SK-N-SH (cell line): ENCODE measurements around the gene MICAL2. TPM values are rescaled to one million over a fixed set of nuclear protein-coding genes. Genes with fewer than 3 reads are reported as not detected.
A peak's percentile ranks its signal among the peaks of the same experiment; 100 is the strongest.

Experiments used
- CTCF ChIA-PET: fragments of 300-600, 350-600 bp; formaldehyde crosslinking; extraction: SDS; loops from one replicate; lab custom pipeline; 2021; lab: Yijun Ruan, JAX
- POLR2A ChIA-PET: fragments of 350-600 bp; sonication (Branson Sonifier 250); formaldehyde crosslinking; extraction: SDS; loops from one replicate; lab custom pipeline; 2020; ENCODE audit warnings: antibody characterized with exemption, inconsistent platforms; lab: Yijun Ruan, JAX
- DNase-seq: peaks from one replicate; pipeline ENCODE4 v3.0.0; 2012
- H2AFZ ChIP-seq: fragments of 200-600 bp; sonication (generic); 2 replicates; pipeline ENCODE4 v1.8.1; 2016; ENCODE audit warnings: antibody characterized with exemption, mild to moderate bottlenecking, low read depth
- H3F3A ChIP-seq: fragments of 200-600 bp; sonication (generic); replicated peaks from 2 replicates; pipeline ENCODE3; 2016; ENCODE audit warnings: antibody characterized with exemption, mild to moderate bottlenecking; ENCODE audit not compliant: insufficient read depth
- H3K27ac ChIP-seq, 2 experiments: fragments of 200-500 bp in 1 of 2; fragments of 200-600 bp in 1 of 2; sonication (Bioruptor generic) in 1 of 2; sonication (generic), shearing (Covaris generic) in 1 of 2; 2 replicates each; pipeline versions ENCODE4 v1.5.1 to v1.6.1; 2014 to 2016; ENCODE audit warnings: low read depth in 2 of 2, inconsistent platforms in 1 of 2, low read length in 1 of 2, mild to moderate bottlenecking in 1 of 2, mixed read lengths in 1 of 2
- H3K27me3 ChIP-seq: fragments of 200-600 bp; sonication (generic), shearing (Covaris generic); 2 replicates; pipeline ENCODE4 v1.6.1; 2016; ENCODE audit warnings: mixed run types; ENCODE audit not compliant: insufficient read depth
- H3K36me3 ChIP-seq, 2 experiments: fragments of 200-500 bp in 1 of 2; fragments of 200-600 bp in 1 of 2; sonication (Bioruptor generic) in 1 of 2; sonication (generic) in 1 of 2; replicated peaks in 1 of 2; 2 replicates each; pipeline versions ENCODE3 to v1.5.1; 2014 to 2016; ENCODE audit warnings: low read length in 1 of 2, mild to moderate bottlenecking in 1 of 2; ENCODE audit not compliant: insufficient read depth in 2 of 2, control insufficient read depth in 1 of 2
- H3K4me1 ChIP-seq, 2 experiments: fragments of 200-500 bp in 1 of 2; fragments of 200-600 bp in 1 of 2; sonication (Bioruptor generic) in 1 of 2; sonication (generic), shearing (Covaris generic) in 1 of 2; 2 replicates each; pipeline versions ENCODE4 v1.5.1 to v1.6.1; 2014 to 2016; ENCODE audit warnings: low read depth in 1 of 2, low read length in 1 of 2, mixed run types in 1 of 2; ENCODE audit not compliant: insufficient read depth in 2 of 2, control insufficient read depth in 1 of 2
- H3K4me2 ChIP-seq: fragments of 200-600 bp; sonication (generic), shearing (Covaris generic); 2 replicates; pipeline ENCODE4 v1.6.1; 2017; ENCODE audit warnings: mixed run types
- H3K4me3 ChIP-seq, 2 experiments: fragments of 200-500 bp in 1 of 2; fragments of 200-600 bp in 1 of 2; sonication (Bioruptor generic) in 1 of 2; sonication (generic), shearing (Covaris generic) in 1 of 2; 2 replicates each; pipeline versions ENCODE4 v1.5.1 to v1.8.1; 2014 to 2016; ENCODE audit warnings: low read depth in 2 of 2, inconsistent platforms in 1 of 2, low read length in 1 of 2, mild to moderate bottlenecking in 1 of 2, mixed read lengths in 1 of 2, moderate library complexity in 1 of 2
- H3K79me2 ChIP-seq: fragments of 200-600 bp; sonication (generic); 2 replicates; pipeline ENCODE4 v1.8.1; 2017; ENCODE audit warnings: mild to moderate bottlenecking; ENCODE audit not compliant: insufficient read depth
- H3K9ac ChIP-seq: fragments of 200-600 bp; sonication (generic); 2 replicates; pipeline ENCODE4 v1.6.1; 2017; ENCODE audit warnings: mixed run types
- H3K9me2 ChIP-seq: fragments of 200-600 bp; sonication (generic); 2 replicates; pipeline ENCODE4 v1.6.1; 2017; ENCODE audit warnings: mixed run types
- H3K9me3 ChIP-seq: fragments of 200-600 bp; sonication (generic); 2 replicates; pipeline ENCODE4 v1.6.1; 2017; ENCODE audit warnings: mixed run types, mild to moderate bottlenecking, moderate library complexity
- H4K20me1 ChIP-seq: fragments of 200-600 bp; sonication (generic); 2 replicates; pipeline ENCODE4 v1.6.1; 2017; ENCODE audit warnings: mild to moderate bottlenecking, mixed run types; ENCODE audit not compliant: insufficient read depth
- CHD2 ChIP-seq: fragments of 150-350 bp; IDR thresholded peaks from 2 replicates; pipeline ENCODE4 v1.6.1; 2018; ENCODE audit warnings: low read length; ENCODE audit not compliant: partially characterized antibody
- CTCF ChIP-seq: fragments of 200-600 bp; sonication (generic); IDR thresholded peaks from 2 replicates; pipeline ENCODE4 v1.6.1; 2017; ENCODE audit warnings: antibody characterized with exemption, mild to moderate bottlenecking, moderate library complexity
- ELF1 ChIP-seq: IDR thresholded peaks from 2 replicates; pipeline ENCODE4 v1.4.0; 2012
- EP300 ChIP-seq, 2 experiments: IDR thresholded peaks; 2 replicates each; pipeline versions ENCODE4 v1.4.0 to v1.6.1; 2012; ENCODE audit warnings: borderline replicate concordance in 1 of 2, low read depth in 1 of 2, low read length in 1 of 2
- EZH2phosphoT487 ChIP-seq: fragments of 200-600 bp; sonication (generic); IDR thresholded peaks from 2 replicates; pipeline ENCODE4 v1.6.1; 2017; ENCODE audit warnings: low read depth, mixed run types, mild to moderate bottlenecking, antibody characterized with exemption, moderate library complexity, borderline replicate concordance
- GABPA ChIP-seq: IDR thresholded peaks from 2 replicates; pipeline ENCODE4 v1.4.0; 2012; ENCODE audit warnings: low read depth, mild to moderate bottlenecking
- GATA2 ChIP-seq: sonication (generic); formaldehyde crosslinking; IDR thresholded peaks from 2 replicates; pipeline ENCODE4 v1.5.0; 2020; ENCODE audit warnings: mild to moderate bottlenecking, missing genetic modification reagents
- IRF3 ChIP-seq: fragments of 150-350 bp; IDR thresholded peaks from 2 replicates; pipeline ENCODE4 v1.6.1; 2016; ENCODE audit warnings: mild to moderate bottlenecking, low read depth, low read length
- MEF2A ChIP-seq: IDR thresholded peaks from 2 replicates; pipeline ENCODE4 v1.4.0; 2012; ENCODE audit warnings: low read depth, borderline replicate concordance
- MXI1 ChIP-seq: IDR thresholded peaks from 2 replicates; pipeline ENCODE4 v1.6.1; 2012; ENCODE audit warnings: mild to moderate bottlenecking, low read depth, low read length, improper control_type of control experiment
- NFIC ChIP-seq: IDR thresholded peaks from 2 replicates; pipeline ENCODE4 v1.4.0; 2012; ENCODE audit warnings: borderline replicate concordance
- NRF1 ChIP-seq: IDR thresholded peaks from 2 replicates; pipeline ENCODE4 v1.6.1; 2012; ENCODE audit warnings: low read depth, mild to moderate bottlenecking, low read length
- PBX3 ChIP-seq: IDR thresholded peaks from 2 replicates; pipeline ENCODE4; 2012
- POLR2AphosphoS5 ChIP-seq: IDR thresholded peaks from 2 replicates; pipeline ENCODE4 v1.6.1; 2012; ENCODE audit warnings: low read depth, low read length
- RAD21 ChIP-seq: IDR thresholded peaks from 2 replicates; pipeline ENCODE4 v1.6.1; 2012; ENCODE audit warnings: mild to moderate bottlenecking, low read length
- RFX5 ChIP-seq: IDR thresholded peaks from 2 replicates; pipeline ENCODE4 v1.6.1; 2012; ENCODE audit warnings: mild to moderate bottlenecking, improper control_type of control experiment, low read length
- RXRA ChIP-seq: IDR thresholded peaks from 2 replicates; pipeline ENCODE4 v1.4.0; 2012; ENCODE audit warnings: low read depth, mild to moderate bottlenecking, borderline replicate concordance
- SIN3A ChIP-seq: IDR thresholded peaks from 2 replicates; pipeline ENCODE4 v1.6.1; 2012; ENCODE audit warnings: low read depth, mild to moderate bottlenecking, low read length, moderate library complexity, borderline replicate concordance
- TAF1 ChIP-seq: IDR thresholded peaks from 2 replicates; pipeline ENCODE4 v1.6.1; 2012; ENCODE audit warnings: low read depth, mild to moderate bottlenecking, low read length, moderate library complexity, borderline replicate concordance
- TCF12 ChIP-seq: IDR thresholded peaks from 2 replicates; pipeline ENCODE4 v1.4.0; 2012
- TEAD4 ChIP-seq: IDR thresholded peaks from 2 replicates; pipeline ENCODE4 v1.4.0; 2012; ENCODE audit warnings: mild to moderate bottlenecking, borderline replicate concordance; ENCODE audit not compliant: insufficient read depth
- USF1 ChIP-seq: IDR thresholded peaks from 2 replicates; pipeline ENCODE4 v1.4.0; 2012; ENCODE audit warnings: low read depth, borderline replicate concordance
- YY1 ChIP-seq: IDR thresholded peaks from 2 replicates; pipeline ENCODE4 v1.4.0; 2012; ENCODE audit warnings: low read depth, mild to moderate bottlenecking
- WGBS: methylation state at CpG from one replicate; pipeline ENCODE4 v1.1.6; 2017; ENCODE audit warnings: low lambda C conversion rate; 5-methylcytosine and 5-hydroxymethylcytosine counted together
- polyA plus RNA-seq, 3 experiments: library from polyadenylated mRNA; depleted of rRNA; stranded (reverse); fragments of >200 nt; gene quantifications; 2 replicates each; pipeline ENCODE4 v1.2.3, GENCODE V29; 2012
- TF ChIP-seq, protein P1 (sequence below): IDR thresholded peaks from 2 replicates; pipeline ENCODE4 v1.6.1; 2012; ENCODE audit warnings: mild to moderate bottlenecking, low read depth, low read length, moderate library complexity

Gene MICAL2
- polyA plus RNA-seq, 1 of the 3 experiments (the other 2 are of a cell fraction): 54.6 TPM

DNA sequence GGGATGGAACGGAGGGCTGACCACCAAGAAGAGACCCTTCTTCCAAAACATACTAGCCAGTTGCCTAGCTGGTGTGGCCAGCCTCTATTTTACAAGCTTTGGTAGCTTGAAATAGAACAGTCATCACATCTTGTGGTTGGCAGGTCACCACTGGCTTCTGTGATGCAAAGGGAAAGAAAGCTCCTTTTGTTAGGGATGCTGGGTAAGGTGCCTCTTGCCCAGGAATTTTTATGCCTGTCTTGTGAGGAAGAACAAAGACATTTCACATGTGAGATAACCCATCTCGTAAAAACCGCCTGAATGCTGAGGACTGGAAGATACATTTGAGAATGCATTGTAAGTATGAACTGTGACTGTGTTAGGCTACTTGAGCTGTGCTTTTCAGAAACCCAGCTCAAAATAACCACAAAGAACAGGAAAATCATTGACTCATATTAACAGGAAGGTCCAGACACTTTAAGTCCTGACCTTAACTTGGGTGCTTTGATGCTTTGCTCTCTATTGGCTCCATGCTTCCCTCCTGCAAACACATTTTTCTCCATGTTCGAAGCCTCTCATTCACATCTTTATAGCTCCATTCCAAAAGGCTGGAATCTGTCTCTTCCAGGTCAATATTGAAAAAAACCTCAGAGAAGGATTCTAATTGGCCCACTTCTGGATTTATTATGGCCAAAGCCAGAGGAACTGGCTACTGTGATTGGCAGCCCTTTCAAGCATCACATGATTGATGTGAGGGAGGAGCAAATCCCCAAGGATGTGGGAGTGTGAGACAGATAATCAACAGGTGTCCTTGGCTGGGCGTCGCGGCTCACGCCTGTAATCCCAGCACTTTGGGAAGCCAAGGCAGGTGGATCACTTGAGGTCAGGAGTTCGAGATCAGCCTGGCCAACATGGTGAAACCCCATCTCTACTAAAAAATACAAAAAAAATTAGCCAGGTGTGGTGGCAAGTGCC lies 53.9 kb downstream of the MICAL2 start:
- Histone ChIP-seq H3K79me2 (peaks cover 83% of the 10 kb centered on the region), H3K27ac (peak overlapping the region; percentile 60 to 99; a peak in 3 of 4 replicates), H3K9ac (peak overlapping the region; percentile 83), H4K20me1 (no peaks in the 10 kb centered on the region), H3K4me2 (peak overlapping the region; percentile 51), H3K9me3 (no peaks in the 10 kb centered on the region), H3F3A (peaks cover 74% of the 10 kb centered on the region), H3K4me3 (no peak overlapping the region), H3K9me2 (no peaks in the 10 kb centered on the region), H2AFZ (no peak overlapping the region), H3K4me1 (peaks cover 6 to 65% of the 10 kb centered on the region in 2 experiments; a peak in 3 of 4 replicates), H3K36me3 (peaks cover 11 to 28% of the 10 kb centered on the region in 2 experiments), H3K27me3 (no peaks in the 10 kb centered on the region)
- POLR2A ChIA-PET: no interaction called here
- no peak for DNase-seq
- WGBS: 70% methylated on average over 8 of the region's 9 CpGs
- CTCF ChIA-PET: interaction anchor here (0.8 to 1.8 kb wide), 4 partner anchors 11 to 117 kb away, joined by 3 to 5 read pairs (median 3); no protein-coding TSS in a partner anchor
- no peak for TF ChIP-seq USF1
- no peak for TF ChIP-seq RAD21
- no peak for TF ChIP-seq CHD2
- TF ChIP-seq CTCF: no peak
- no peak for TF ChIP-seq ELF1
- peak; percentile 59; the same call in 1 of the 2 replicates for TF ChIP-seq SIN3A
- TF ChIP-seq NFIC: peak; percentile 66
- TF ChIP-seq PBX3: peak; percentile 76
- no peak for TF ChIP-seq GATA2 (CRISPR knock-in tag)
- TF ChIP-seq YY1: no peak
- peak; percentile 77 for TF ChIP-seq TEAD4
- no peak for TF ChIP-seq EZH2phosphoT487
- no peak for TF ChIP-seq RFX5
- TF ChIP-seq IRF3: no peak
- TF ChIP-seq MXI1: no peak
- no peak for TF ChIP-seq POLR2AphosphoS5
- TF ChIP-seq GABPA: no peak
- TF ChIP-seq, protein P1, sequence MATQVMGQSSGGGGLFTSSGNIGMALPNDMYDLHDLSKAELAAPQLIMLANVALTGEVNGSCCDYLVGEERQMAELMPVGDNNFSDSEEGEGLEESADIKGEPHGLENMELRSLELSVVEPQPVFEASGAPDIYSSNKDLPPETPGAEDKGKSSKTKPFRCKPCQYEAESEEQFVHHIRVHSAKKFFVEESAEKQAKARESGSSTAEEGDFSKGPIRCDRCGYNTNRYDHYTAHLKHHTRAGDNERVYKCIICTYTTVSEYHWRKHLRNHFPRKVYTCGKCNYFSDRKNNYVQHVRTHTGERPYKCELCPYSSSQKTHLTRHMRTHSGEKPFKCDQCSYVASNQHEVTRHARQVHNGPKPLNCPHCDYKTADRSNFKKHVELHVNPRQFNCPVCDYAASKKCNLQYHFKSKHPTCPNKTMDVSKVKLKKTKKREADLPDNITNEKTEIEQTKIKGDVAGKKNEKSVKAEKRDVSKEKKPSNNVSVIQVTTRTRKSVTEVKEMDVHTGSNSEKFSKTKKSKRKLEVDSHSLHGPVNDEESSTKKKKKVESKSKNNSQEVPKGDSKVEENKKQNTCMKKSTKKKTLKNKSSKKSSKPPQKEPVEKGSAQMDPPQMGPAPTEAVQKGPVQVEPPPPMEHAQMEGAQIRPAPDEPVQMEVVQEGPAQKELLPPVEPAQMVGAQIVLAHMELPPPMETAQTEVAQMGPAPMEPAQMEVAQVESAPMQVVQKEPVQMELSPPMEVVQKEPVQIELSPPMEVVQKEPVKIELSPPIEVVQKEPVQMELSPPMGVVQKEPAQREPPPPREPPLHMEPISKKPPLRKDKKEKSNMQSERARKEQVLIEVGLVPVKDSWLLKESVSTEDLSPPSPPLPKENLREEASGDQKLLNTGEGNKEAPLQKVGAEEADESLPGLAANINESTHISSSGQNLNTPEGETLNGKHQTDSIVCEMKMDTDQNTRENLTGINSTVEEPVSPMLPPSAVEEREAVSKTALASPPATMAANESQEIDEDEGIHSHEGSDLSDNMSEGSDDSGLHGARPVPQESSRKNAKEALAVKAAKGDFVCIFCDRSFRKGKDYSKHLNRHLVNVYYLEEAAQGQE: peak; percentile 49; the same call in 1 of the 2 replicates
- peak in 1 of 2 experiments; percentile 83; a peak in 2 of 4 replicates for TF ChIP-seq EP300 (IDR thresholded peaks at IDR 0.05; ENCODE audit: borderline replicate concordance in 1 of 2, low read depth in 1 of 2, low read length in 1 of 2)
- TF ChIP-seq TCF12: peak; percentile 94
- TF ChIP-seq MEF2A: peak; percentile 70; the same call in 1 of the 2 replicates
- 0 out of 2 replicates have a peak, but pooled peaks have one; percentile 5 for TF ChIP-seq TAF1
- no peak for TF ChIP-seq NRF1
- TF ChIP-seq RXRA: peak; percentile 55; the same call in 1 of the 2 replicates
